HG02885 (cell line): ENCODE results near the gene QKI.
"Not testable (repeated sequence)": the region's sequence is repeated elsewhere in the genome, so short reads cannot be mapped to it uniquely, and the experiment has no call there.

Experiments
- ATAC-seq: cut with Tn5 transposase; IDR thresholded peaks from one replicate; pipeline ENCODE4 v1.9.1; 2021; ENCODE audit warnings: mild to moderate bottlenecking; ENCODE audit not compliant: unreplicated experiment, poor library complexity

The QKI gene

DNA sequence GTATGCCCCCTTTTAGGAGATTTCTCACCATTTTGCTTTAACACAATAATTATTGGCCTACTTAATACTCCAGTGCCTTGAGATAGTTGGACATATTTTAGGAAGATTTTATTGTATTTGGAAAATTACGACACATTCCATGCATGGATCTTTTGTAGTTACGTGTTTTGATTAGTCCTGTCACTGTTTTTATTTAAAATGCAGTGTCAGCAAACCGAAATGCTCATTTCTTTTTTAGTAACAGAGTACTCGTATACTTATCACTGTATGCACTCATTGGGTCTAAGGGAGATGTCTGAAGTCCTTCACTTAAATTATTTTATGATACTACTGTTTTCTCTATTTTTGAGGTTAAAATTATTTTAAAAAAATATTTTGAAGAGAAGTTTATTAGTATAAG, 153.8 kb downstream of the QKI start:
- no peak for ATAC-seq

DNA sequence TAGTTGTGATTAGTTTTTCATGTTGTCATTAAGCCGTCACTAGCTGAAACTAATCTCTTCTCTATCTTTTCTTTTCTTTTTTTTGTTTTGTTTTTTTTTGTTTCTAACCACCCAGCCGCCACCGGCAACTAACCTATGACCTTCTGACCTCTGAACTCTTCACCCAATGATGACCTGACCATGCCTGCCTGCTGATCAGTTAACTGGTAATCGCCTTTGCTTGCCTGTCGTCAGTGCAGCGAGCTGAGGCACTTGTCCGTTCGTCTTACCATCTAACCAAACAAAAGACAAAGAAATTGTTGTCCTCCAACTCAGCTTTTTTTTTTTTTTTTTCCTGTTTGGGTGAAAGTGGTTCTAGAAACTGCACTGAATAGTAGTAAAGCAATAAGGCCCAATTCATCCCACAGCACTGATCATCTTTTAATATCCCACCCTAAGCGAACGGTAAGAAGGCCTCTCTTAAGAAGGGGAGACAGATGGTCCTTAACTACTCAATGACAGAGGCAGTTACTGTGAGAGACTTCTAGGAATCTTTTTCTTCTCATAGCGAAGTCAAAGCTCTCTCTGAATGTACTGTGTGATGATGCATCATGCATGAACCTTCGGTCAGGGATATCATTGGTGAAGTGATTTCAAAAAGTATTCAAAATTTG, 156.2 kb downstream of the QKI start:
- no peak for ATAC-seq

DNA sequence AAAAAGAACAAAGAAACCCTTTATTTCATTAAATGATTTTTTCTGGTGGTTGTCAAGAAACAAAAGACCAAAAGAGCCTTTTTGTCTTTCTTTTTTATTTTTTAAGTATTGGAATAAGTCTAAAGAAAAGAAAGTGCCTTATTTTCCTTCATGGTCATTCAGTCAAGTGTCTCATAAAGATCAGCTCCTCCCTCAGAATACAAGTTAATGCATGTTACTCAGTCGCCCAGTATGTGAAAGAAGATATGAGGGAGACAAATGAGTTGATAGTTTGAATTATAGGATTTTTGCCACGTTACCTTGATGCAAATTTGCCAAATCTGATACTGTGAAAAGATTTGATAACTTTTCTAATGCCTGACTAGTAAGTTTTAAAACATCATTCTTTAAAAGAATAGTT, 157.2 kb downstream of the QKI start:
- no peak for ATAC-seq

DNA sequence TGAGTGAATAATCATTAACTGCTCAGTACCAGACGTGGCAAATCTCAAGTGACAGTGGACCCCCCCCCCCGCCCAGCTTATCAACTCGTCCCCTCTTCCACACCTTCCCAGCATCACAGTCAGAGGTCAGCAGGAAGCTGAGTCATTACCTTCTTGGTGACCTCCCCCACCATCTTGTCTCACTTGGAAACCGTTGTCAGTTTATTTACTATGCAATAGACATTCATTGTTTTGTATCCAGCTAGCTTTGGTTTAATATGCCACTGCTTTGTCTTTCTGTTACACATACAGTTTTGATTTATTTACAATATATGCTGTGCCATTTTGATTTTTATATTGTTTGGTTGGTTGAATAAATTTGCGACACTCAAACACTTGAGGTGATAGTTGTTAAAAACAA, 158.1 kb downstream of the QKI start:
- no peak for ATAC-seq

DNA sequence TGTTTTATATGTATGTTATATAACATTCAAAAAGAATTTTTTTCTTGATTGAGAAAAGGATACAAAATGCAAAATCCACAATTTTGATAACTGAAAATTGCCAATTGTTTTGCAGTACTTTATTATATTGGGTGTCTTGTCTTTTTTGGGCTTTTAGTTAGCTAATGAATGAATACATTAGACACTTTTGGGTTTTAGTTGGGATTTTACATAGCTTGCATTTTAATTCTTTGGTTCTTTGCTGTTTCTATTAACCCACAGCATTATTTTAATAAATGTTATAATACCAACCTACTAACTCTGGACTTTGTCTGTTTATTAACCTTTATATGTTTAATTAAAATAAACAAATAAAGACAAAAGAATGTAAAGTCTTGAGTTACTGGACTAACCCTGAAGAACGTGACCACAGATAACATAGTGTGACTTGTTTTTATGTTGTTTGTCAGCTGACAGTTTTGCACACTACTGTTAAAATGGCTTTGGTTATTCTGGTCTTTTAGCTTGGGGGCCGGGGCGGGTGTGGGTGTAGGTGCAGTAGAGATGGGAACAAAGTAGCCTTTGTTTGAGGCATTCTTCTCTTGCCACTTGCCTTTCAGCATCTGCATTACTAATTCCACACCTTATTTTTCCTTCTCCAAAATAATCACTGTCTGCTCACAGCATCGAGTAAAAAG, 159.1 kb downstream of the QKI start:
- no peak for ATAC-seq

DNA sequence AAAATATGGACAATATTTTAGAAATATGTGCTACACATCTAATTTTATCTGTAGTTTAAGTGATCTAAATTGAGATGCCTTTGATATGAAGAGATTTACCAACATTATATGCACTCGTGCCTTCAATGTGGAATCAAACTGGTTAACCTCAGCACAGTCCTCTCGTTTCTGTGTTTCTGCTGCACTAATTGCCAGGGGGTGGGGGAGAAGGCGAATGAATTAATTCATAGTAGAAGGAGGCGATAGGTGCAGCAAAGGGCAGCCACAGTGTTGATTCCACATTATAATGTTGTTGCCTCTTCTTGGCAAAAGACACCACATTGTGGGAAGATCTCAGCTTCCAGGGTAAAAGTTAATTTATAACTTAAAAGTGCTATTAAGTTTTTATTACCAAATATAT, 161.6 kb downstream of the QKI start:
- no peak for ATAC-seq

DNA sequence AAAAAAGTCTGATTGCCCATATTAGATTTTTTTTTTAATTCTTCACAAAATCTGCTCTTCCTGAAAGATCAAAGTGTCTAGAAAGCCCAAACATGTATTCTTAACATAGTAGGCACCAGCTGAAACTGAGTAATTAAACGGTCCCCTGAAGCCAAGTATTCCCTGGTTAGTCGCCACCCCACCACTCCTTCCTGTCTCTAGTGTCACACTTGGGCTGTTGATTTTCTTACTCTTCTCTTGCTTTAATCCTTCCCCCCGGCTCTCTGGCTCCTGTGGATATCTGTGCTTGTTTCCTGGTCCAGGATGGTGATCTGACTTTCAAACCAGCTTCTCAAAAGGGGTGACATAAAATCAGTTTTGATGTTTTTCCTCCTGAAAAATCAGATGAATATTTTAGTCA, 162.9 kb downstream of the QKI start:
- ATAC-seq = no peak

DNA sequence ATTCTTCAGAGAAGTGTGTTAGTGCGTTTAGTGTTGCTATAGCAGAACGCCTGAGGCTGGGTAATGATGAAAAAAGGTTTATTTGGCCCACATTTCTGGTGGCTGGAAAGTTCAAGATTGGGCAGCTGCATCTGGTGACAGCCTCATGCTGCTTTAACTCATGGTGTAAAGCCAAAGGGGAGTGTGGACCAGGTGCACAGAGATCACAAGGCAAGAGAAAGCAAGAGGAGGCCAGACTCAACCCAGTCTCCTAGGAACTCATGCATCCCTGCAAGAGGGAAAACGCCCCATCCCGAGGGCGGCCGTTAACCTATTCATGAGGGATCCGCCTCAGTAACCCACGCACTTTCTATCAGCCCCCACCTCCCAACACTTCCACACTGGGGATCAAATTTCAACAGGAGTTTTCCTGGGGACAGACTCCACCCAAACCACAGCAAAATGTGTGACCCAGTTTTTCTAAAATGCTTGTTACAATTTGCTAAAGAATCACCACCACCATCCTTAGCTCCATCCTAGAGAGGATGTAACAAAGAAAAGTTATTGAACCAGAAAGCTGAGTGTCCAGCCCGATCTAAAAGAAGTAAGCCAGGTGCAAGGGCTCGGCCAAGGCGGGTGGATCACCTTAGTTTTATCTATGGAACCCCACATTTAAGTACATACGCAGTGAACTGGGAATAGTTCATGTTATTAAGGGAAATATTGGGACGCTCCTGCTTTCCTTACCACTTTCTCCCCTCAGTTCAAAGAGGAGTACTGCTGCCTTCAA, 164.8 kb downstream of the QKI start:
- ATAC-seq = no peak

DNA sequence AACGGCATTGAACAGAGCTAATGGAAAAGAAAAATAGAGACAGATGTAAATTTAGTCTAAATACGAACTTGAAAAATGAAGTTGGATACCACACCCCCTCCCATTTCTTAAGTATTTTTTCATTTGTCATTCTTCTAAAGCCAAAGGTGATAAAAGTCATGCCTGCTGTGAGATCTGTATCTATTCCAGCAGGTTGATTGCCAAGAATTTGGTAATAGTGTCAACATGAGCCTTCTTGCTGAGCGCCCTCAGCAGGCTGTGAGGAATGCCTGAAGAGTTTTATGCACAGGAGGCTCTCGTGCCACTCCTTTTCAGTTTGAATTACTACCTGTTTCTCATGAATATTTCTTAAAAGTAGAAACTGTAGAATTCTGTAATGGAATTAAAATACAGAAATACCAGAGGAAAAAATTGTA, 165.4 kb downstream of the QKI start:
- no peak for ATAC-seq

DNA sequence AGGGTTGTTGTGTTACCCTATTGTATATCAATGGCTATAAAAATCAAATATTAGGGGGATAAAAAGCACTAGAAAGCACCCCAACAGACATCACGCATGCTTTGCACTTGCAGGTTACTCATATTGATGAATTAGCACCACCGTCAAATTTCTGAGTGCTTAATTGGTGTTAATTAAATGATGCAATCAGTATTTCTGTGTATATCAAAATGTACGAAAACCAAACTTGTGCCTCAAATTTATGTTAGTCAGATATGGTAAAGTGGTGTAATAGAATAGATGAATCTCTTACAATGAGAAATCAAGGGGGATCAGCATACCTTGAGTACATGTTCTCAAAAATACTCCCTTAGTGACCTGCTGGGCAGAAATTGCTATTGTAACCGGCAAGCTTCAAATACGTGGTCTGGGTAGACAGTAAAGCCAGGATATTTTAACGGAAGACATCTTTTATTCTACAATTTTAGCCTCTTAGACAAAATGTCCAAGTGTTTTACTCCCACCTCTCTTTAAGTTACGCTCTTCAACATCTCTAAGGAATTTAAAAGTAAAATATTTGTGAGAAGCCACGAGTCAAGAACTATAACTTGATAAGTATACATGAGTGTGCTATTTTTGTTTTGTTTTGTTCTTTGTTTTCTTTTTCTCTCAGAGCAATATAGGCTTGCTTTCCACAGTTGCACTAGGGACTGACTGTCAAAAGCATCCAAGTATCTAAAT, 166.0 kb downstream of the QKI start:
- ATAC-seq = no peak

DNA sequence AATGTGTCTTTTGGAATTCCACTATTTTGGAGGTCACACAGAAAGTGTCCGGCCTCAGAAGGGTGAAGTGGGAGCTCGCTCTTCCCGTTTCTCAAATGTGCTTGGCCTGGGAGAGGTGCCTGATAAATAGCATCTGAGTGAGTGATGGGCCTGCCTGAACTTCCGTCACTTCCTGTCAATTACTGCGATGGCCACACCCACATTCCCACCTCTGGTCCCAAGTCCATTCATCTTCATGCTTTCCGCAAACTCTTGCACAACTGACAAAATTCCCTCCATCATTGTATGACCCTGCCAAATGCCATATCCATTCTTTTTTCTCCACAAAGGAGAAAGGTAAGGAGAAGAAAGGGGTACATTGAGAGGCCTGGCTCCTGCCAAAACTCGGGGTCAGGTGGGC, 169.0 kb downstream of the QKI start:
- ATAC-seq = no peak

DNA sequence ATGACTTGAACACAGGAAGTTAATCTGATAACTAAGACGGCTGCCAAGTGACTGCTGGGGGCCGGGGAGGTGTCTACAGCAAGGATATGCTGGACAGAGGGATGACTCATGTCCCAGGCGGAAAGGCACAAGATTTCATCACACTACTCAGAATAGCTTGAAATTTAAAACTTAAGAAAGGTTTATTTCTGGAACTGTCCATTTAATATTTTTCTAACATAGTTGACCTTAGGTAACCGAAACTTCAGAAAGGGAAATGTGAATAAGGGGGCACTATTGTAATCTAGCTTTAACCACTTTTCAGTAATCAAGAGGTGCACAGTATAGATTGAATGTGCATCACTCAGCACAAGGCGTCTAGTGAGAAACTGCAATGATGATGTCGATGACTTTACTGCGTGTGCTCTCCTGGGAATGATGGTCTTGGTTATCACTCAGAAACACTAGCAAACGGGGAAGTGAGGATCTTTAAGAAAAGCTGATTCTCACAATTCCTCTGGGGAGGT, 171.5 kb downstream of the QKI start:
- ATAC-seq = no peak

DNA sequence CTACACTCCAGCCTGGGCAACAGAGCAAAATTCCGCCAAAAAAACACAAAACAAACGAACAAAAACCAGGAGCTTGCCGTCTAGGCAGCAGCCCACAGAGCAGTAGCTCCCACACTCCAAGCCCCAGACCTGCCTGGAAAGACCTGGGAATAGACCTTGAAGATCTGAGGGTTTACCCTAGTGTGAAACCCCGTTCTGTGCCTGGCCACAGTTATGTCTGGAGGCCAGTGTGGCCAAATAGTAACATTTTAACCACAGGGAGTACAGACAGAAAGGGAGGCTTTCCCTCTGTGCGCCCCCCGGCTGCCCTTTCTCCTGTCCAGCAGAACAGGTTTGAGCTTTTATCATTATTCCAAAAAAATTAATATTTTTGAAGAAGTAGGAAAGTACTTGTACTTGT, 172.4 kb downstream of the QKI start:
- no peak for ATAC-seq

DNA sequence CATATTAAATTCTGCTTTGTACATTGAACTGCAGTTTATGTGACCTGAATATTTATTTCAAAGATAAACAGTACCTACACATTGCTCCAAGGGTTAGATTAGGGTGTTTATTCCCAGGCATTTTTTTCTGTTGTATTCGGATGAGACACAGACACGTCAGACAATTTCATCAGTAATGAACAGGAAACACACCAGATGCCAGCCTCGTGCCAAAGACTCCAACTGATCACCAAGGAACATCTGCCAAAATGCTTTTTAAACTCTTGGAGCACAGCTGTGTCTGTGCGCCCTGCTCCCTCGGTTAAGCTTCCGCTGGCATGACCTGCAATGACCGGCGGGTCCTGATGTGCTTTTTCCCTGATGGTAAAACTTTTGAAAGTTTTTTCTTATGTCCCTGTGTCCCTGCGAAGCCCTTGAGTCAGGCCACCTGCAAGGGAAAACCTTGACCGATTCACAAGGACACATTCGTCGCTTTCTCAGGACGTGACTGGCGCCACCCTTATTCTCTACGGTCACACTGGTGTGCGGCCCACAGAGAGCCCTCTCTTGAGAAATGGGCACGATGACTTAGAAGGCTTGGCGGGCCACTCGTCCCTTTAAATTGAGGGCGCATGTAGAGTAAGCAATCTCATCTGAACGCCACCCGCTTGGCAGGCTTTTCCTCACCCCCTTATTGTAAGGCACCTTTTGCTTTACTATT, 173.9 kb downstream of the QKI start:
- ATAC-seq = no peak

DNA sequence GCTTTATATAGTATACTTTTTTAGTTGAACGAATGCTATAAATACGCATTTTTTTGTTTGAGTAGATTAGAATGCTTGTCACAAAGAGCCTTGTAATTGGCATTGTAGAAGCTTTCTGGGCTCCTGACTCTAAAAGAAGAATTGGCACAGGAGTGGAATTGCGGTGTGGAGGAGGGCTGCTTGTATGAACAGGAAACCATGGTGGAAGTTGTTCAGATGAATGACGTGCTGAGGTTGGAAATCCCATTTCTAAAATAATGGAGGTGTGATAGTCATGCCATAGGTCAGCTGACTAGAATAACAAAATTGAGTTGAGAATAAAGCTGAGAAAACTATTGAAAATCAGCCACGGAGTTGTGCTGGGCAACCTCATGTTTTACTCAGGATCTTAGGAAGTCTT, 174.9 kb downstream of the QKI start:
- ATAC-seq = no peak

DNA sequence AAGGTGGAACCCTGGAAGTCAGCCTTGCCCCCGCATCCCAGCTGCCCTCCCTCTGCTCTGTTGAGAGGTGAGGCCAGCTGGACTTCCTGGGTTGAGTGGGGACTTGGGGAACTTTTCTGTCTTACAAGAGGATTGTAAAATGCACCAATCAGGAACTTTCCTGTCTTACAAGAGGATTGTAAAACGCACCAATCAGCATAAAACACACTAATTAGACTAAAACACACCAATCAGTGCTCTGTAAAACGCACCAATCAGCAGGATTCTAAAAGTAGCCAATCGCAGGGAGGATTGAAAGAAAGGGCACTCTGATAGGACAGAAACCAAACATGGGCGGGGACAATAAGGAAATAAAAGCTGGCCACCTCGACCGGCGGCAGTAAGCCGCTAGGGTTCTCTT, 175.6 kb downstream of the QKI start:
- ATAC-seq = not testable (repeated sequence)

DNA sequence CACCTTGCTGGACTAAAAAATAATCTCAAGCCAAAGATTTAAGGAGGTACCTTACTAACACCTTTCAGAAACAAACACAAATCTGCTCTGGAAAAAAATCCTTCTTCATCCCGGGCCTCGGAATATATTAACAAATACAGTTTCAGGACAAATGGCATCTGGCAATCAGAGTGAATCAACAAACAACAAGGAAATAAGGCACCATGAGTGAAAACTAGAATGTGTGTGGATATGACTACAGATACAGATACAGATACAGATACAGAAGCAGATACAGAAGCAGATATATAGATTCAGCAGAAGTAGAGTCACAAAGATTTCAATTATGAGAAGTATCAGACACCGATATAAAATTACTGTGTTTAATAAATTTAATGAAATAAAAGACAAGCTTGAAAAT, 178.4 kb downstream of the QKI start:
- ATAC-seq = no peak

DNA sequence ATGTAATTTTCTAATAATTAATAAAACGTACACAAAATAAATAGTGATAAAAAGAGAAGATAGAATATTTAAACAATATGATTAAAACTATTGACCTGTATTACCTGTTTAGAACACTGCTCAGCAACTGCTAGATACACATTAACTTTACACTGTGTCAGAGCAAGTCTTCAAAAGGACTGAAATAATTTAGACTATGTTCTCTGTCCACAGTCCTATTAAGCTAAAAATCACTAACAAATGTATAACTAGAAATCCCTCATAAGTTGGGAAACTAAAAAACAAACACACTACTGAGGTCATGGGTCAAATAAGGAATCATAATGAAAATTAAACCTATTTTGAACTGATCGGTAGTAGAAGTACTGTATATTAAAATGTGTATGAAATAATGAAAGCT, 181.7 kb downstream of the QKI start:
- ATAC-seq = no peak

DNA sequence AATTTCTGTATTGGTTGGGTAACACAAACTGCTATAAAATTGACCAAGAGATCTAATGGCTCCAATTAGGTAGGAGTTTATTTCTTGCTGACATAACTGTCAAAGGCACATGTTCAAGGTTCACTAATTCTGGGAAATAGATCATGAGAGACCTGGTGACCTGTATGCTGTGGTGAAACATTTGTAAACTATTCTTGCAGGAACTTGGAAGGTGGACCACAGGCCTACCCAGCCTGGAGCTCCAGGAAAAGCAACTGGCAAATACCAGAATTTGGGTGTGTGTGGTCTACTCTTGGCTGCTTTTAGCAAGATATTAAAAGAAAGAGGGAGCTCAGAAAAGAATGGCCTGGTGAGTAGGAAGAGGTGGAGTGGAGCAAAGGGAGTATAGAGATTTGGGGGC, 184.6 kb downstream of the QKI start:
- no peak for ATAC-seq

DNA sequence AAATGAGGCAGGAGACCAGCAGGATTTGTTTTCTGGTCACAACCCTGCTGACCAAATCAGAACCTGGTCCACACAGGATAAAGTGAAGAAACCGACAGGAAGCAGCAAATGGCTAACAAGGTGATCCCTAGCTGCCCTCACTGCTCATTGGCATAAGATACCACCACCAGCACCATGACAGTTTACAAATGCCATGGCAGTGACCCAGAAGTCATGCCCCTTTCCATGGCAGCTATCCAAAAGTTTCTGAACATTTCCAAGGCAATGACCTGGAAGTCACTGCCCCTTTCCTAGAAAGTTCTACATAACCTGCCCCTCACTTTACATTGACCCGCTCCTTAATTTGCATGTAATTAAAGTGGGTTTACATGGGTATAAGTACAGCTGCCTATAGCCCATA, 185.2 kb downstream of the QKI start:
- ATAC-seq = no peak
